ENCODE measurements around the gene ST6GALNAC3.

GRCh38 chr1:76351655-76352054 is 277.1 kb downstream of the ST6GALNAC3 start:
- TF ChIP-seq, protein P1, sequence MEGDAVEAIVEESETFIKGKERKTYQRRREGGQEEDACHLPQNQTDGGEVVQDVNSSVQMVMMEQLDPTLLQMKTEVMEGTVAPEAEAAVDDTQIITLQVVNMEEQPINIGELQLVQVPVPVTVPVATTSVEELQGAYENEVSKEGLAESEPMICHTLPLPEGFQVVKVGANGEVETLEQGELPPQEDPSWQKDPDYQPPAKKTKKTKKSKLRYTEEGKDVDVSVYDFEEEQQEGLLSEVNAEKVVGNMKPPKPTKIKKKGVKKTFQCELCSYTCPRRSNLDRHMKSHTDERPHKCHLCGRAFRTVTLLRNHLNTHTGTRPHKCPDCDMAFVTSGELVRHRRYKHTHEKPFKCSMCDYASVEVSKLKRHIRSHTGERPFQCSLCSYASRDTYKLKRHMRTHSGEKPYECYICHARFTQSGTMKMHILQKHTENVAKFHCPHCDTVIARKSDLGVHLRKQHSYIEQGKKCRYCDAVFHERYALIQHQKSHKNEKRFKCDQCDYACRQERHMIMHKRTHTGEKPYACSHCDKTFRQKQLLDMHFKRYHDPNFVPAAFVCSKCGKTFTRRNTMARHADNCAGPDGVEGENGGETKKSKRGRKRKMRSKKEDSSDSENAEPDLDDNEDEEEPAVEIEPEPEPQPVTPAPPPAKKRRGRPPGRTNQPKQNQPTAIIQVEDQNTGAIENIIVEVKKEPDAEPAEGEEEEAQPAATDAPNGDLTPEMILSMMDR (IDR thresholded peaks at IDR 0.05) = no peak
- no peak for TF ChIP-seq POLR2A (IDR thresholded peaks at IDR 0.05)
